Panc1 (cell line): ENCODE results near the gene FIS1. TPM values are rescaled to one million over a fixed set of nuclear protein-coding genes. Genes with fewer than 3 reads are reported as not detected.
A peak's percentile ranks its signal among the peaks of the same experiment; 100 is the strongest.

Experiments used
- ATAC-seq: fragments of 200-7000 bp; cut with Tn5 transposase; 2 replicates; pipeline ENCODE4 v1.9.1; 2020; ENCODE audit warnings: mild to moderate bottlenecking, moderate library complexity
- Bru-seq: library from RNA; stranded (reverse); fragments of 400-500 nt; gene quantifications from one replicate; lab custom pipeline; 2021; lab: Mats Ljungman, UMichigan
- BruChase-seq, 2 experiments: library from RNA; stranded (reverse); fragments of 400-500 nt; gene quantifications; one replicate each; lab custom pipeline; 2021; lab: Mats Ljungman, UMichigan
- BruUV-seq: library from RNA; stranded (reverse); fragments of 400-500 nt; replicated peaks from 2 replicates; lab custom pipeline; 2021; lab: Mats Ljungman, UMichigan
- CTCF ChIA-PET: fragments of 300-600 bp; sonication (Branson Sonifier 250); formaldehyde crosslinking; loops from one replicate; lab custom pipeline; 2022; ENCODE audit warnings: antibody characterized with exemption; lab: Charles Lee
- POLR2A ChIA-PET: fragments of 300-600 bp; sonication (Branson Sonifier 250); formaldehyde crosslinking; loops from one replicate; lab custom pipeline; 2022; ENCODE audit warnings: antibody characterized with exemption; lab: Charles Lee
- DNase-seq: peaks from one replicate; pipeline ENCODE4 v3.0.0-alpha.2; 2010; ENCODE audit warnings: low read depth, low spot score
- H3K27ac ChIP-seq: 2 replicates; pipeline ENCODE4 v1.5.1; 2011; ENCODE audit warnings: mild to moderate bottlenecking, low read length, inconsistent platforms
- H3K27me3 ChIP-seq: fragments of 200-500 bp; sonication (Bioruptor generic); 2 replicates; pipeline ENCODE4 v1.6.0; 2014; ENCODE audit warnings: low read length, inconsistent platforms; ENCODE audit not compliant: control insufficient read depth, insufficient read depth
- H3K36me3 ChIP-seq: fragments of 200-500 bp; sonication (Bioruptor generic); 2 replicates; pipeline ENCODE4 v1.5.1; 2014; ENCODE audit warnings: inconsistent platforms, mild to moderate bottlenecking, low read length, moderate library complexity; ENCODE audit not compliant: control insufficient read depth, insufficient read depth
- H3K4me1 ChIP-seq: 2 replicates; pipeline ENCODE4 v1.5.1; 2011; ENCODE audit warnings: inconsistent platforms, mild to moderate bottlenecking, low read length, moderate library complexity; ENCODE audit not compliant: control insufficient read depth, insufficient read depth
- H3K4me3 ChIP-seq, 2 experiments: 2 replicates each; pipeline ENCODE4 v1.5.1; 2011 to 2012; ENCODE audit warnings: low read depth in 2 of 2, low read length in 2 of 2, mild to moderate bottlenecking in 2 of 2, inconsistent platforms in 1 of 2, moderate library complexity in 1 of 2
- H3K9me3 ChIP-seq: fragments of 200-500 bp; sonication (Bioruptor generic); 2 replicates; pipeline ENCODE4 v1.5.1; 2014; ENCODE audit warnings: low read depth, mild to moderate bottlenecking, inconsistent platforms, low read length, moderate library complexity; ENCODE audit not compliant: control insufficient read depth, insufficient read depth
- CTCF ChIP-seq: fragments of 450-650 bp; IDR thresholded peaks from 2 replicates; pipeline ENCODE4 v1.5.1; 2017; ENCODE audit warnings: mild to moderate bottlenecking
- POLR2AphosphoS5 ChIP-seq: IDR thresholded peaks from 2 replicates; pipeline ENCODE4 v1.6.1; 2012; ENCODE audit warnings: mild to moderate bottlenecking, low read depth, low read length, moderate library complexity
- REST ChIP-seq, 2 experiments: IDR thresholded peaks; 2 replicates each; pipeline ENCODE4 v1.6.1; 2011 to 2012; ENCODE audit warnings: low read depth in 2 of 2, control low read depth in 1 of 2, low read length in 1 of 2, mild to moderate bottlenecking in 1 of 2, moderate library complexity in 1 of 2; ENCODE audit not compliant: insufficient read depth in 1 of 2
- SIN3A ChIP-seq: IDR thresholded peaks from 2 replicates; pipeline ENCODE4 v1.6.1; 2012; ENCODE audit warnings: low read depth, mild to moderate bottlenecking, low read length, moderate library complexity, borderline replicate concordance; ENCODE audit not compliant: insufficient read depth
- in situ Hi-C: cut with HindIII; loops from 2 replicates; pipeline ENCODE4 v1.10.0; 2016; ENCODE audit warnings: low sequenced_read_pairs, low pct_unique_long_range_greater_than_20kb
- intact Hi-C: fragments of 100-400 bp; cut with micrococcal nuclease; formaldehyde crosslinking; loops from one replicate; pipeline ENCODE4 v1.10.0; 2022; ENCODE audit not compliant: unreplicated experiment
- long read RNA-seq: library from polyadenylated mRNA; unstranded; transcript quantifications from one replicate; pipeline ENCODE4 v2.0.0, GENCODE V29; 2021; ENCODE audit not compliant: unreplicated experiment
- polyA plus RNA-seq: library from polyadenylated mRNA; unstranded; fragments of >200 nt; gene quantifications from one replicate; pipeline ENCODE4 v1.2.1, GENCODE V29; 2012; ENCODE audit warnings: missing spikeins; ENCODE audit not compliant: insufficient read length
- total RNA-seq: library from RNA; stranded (reverse); gene quantifications from one replicate; pipeline ENCODE4 v1.2.1, GENCODE V29; 2021; ENCODE audit not compliant: unreplicated experiment

Gene FIS1
- 110 TPM for total RNA-seq
- polyA plus RNA-seq: 208 TPM
- percentile 73 among the genes with signal in this experiment for Bru-seq, nascent RNA
- percentile 74 among the genes with signal in this experiment for BruChase-seq, experiment 1, labeled RNA remaining after a 2-hour chase
- percentile 76 among the genes with signal in this experiment for BruChase-seq, experiment 2, labeled RNA remaining after a 6-hour chase
- long read RNA-seq, transcript FIS1-207 (4 exons, 915 nt): minor isoform, 5 of 50 reads
- long read RNA-seq, transcript FIS1-201 (5 exons, 734 nt): major isoform, 33 of 50 reads
- long read RNA-seq, partial matches to known transcripts: 6 of 50 reads
- long read RNA-seq, other reads (novel, unspliced or antisense): 3 of 50 reads

DNA sequence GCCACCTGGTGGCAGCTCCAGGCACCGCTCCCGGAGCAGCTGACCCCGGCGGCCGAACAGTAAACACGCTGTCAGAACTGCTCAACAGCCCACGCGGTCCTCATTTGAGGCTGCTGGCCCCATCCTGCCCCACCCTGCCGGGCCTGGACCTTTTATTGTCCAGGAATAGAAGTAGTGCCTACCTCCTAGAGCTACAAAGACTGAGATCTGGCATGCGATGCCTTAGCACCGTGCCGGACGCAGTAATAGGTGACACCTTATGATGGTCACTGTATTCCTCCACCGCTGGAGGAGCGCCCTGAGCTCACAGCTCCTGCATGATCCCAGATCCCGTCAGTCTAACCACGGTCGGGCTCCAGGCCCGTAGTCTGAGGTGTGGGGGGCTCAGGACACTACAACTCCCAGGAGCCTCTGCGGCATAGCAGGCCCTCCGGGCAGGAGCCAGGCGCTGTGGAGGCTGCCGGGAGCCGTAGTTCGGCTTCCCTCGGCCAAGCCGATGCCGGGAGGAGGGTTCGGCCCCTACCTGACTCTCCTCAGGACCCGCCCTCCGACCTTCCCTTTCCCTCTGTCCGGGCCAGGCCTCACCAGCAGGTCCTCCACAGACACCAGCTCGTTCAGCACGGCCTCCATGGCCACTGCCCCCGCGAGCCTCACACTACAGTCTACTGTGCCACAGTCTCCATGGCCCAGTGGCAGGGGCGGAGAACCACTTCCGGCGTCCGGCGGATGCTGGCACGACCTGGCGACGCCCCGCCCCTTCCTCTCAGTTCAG lies at the start of gene FIS1:
Gene FIS1, minus strand, starts transcription at position 707 of the 772 bp plus-strand sequence. Its CDS starts 77 bp downstream, at position 630.
- in situ Hi-C loops: no loop called here
- peak; percentile 85 for DNase-seq
- POLR2A ChIA-PET: no interaction called here

More for the DNA sequence above, at the start of gene FIS1:
- ATAC-seq: peak; percentile 98
- no peaks in the 10 kb centered on the region for H3K9me3 ChIP-seq
- H3K4me1 ChIP-seq: peaks cover 12% of the 10 kb centered on the region; the same call in 1 of the 2 replicates
- TF ChIP-seq REST (IDR thresholded peaks at IDR 0.05; ENCODE audit: insufficient read depth in 1 of 2, low read depth in 2 of 2, low read length in 1 of 2): no peak; a peak in 1 of 4 replicates
- TF ChIP-seq SIN3A: peak; percentile 84; the same call in 1 of the 2 replicates
- TF ChIP-seq CTCF: peak; percentile 96
- TF ChIP-seq POLR2AphosphoS5: peak; percentile 88
- BruUV-seq: no TSS peak
- CTCF ChIA-PET: interaction anchor here (0.5 to 1.6 kb wide), 6 partner anchors 27 to 124 kb away, joined by 3 to 8 read pairs (median 4); partner anchors contain the start of genes PLOD3 and ZNHIT1
- peak within 1 kb of the TSS; percentile 97 for H3K27ac ChIP-seq
- H3K36me3 ChIP-seq: no peaks in the 10 kb centered on the region; the same call in 1 of the 2 replicates
- H3K4me3 ChIP-seq: peak within 1 kb of the TSS; percentile 92 to 100
- H3K27me3 ChIP-seq: no peaks in the 10 kb centered on the region
- intact Hi-C loops: no loop called here
